C4-2B (cell line): Measurements from ENCODE around the gene EARS2.

Experiments
- CTCF ChIP-seq: fragments of 450-650 bp; conservative IDR thresholded peaks from 2 replicates; pipeline ENCODE4 v1.5.1; 2017; ENCODE audit warnings: mild to moderate bottlenecking
- ZFX ChIP-seq: fragments of 450-650 bp; IDR thresholded peaks from 2 replicates; pipeline ENCODE4 v1.6.1; 2017

- TF ChIP-seq CTCF: no peak
- TF ChIP-seq ZFX: no peak
Measured at GRCh38 chr16:23508589-23509440, 48.3 kb downstream of the EARS2 start.
